ENCODE measurements around the gene VANGL2.

GRCh38 chr1:160413716-160414115, 13.4 kb downstream of the VANGL2 start:
- TF ChIP-seq CTCF (IDR thresholded peaks at IDR 0.05): no peak
- TF ChIP-seq, protein P1, sequence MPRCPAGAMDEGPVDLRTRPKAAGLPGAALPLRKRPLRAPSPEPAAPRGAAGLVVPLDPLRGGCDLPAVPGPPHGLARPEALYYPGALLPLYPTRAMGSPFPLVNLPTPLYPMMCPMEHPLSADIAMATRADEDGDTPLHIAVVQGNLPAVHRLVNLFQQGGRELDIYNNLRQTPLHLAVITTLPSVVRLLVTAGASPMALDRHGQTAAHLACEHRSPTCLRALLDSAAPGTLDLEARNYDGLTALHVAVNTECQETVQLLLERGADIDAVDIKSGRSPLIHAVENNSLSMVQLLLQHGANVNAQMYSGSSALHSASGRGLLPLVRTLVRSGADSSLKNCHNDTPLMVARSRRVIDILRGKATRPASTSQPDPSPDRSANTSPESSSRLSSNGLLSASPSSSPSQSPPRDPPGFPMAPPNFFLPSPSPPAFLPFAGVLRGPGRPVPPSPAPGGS (IDR thresholded peaks at IDR 0.05): no peak
- TF ChIP-seq, protein P2, sequence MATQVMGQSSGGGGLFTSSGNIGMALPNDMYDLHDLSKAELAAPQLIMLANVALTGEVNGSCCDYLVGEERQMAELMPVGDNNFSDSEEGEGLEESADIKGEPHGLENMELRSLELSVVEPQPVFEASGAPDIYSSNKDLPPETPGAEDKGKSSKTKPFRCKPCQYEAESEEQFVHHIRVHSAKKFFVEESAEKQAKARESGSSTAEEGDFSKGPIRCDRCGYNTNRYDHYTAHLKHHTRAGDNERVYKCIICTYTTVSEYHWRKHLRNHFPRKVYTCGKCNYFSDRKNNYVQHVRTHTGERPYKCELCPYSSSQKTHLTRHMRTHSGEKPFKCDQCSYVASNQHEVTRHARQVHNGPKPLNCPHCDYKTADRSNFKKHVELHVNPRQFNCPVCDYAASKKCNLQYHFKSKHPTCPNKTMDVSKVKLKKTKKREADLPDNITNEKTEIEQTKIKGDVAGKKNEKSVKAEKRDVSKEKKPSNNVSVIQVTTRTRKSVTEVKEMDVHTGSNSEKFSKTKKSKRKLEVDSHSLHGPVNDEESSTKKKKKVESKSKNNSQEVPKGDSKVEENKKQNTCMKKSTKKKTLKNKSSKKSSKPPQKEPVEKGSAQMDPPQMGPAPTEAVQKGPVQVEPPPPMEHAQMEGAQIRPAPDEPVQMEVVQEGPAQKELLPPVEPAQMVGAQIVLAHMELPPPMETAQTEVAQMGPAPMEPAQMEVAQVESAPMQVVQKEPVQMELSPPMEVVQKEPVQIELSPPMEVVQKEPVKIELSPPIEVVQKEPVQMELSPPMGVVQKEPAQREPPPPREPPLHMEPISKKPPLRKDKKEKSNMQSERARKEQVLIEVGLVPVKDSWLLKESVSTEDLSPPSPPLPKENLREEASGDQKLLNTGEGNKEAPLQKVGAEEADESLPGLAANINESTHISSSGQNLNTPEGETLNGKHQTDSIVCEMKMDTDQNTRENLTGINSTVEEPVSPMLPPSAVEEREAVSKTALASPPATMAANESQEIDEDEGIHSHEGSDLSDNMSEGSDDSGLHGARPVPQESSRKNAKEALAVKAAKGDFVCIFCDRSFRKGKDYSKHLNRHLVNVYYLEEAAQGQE (IDR thresholded peaks at IDR 0.05): no peak

All from A549 (cell line).